NCI-H2196 treated with DMSO at 0.1 percent for 48 hours (cell line): ENCODE data around the gene MACROD2.
"Not testable (repeated sequence)": the region's sequence is repeated elsewhere in the genome, so short reads cannot be mapped to it uniquely, and the experiment has no call there.

Experiments
- DNase-seq: peaks from one replicate; lab custom pipeline; 2025; ENCODE audit not compliant: unreplicated experiment; lab: John Stamatoyannopoulos, UW

Gene MACROD2

DNA sequence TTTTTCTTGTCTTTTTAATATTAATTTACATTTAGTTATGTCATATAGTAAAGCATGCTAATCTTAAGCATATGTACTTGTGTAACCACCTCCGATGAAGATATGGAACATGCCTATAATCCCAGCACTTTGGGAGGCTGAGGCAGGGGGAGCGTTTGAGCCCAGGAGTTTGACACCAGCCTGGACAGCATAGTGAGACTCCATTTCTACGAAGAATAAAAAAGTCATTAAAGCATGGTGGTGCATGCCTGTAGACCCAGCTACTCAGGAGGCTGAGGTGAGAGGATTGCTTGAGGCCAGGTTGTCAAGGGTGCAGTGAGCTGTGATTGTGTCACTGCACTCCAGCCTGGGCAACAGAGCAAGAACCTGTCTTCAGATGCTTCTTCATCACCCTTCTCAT lies 970.9 kb downstream of the MACROD2 start:
- no peak for DNase-seq

DNA sequence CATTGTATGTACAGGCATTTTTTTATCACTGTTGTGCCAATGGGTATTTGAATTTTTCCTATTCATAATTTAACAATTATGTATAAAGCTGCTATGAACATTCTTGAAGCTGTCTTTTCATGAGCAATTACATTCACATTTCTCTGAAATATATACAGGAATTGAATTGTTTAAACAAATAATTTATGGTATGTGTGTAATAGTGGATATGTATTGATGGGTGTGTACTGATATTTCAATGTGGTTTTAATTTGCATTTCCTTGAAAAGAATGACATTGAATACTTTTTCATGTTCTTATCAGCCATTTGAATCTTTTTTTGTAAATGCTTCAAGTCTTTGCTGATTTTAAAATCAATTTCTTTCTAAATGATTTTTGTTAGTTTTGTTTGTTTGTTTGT lies 971.5 kb downstream of the MACROD2 start:
- DNase-seq: no peak

DNA sequence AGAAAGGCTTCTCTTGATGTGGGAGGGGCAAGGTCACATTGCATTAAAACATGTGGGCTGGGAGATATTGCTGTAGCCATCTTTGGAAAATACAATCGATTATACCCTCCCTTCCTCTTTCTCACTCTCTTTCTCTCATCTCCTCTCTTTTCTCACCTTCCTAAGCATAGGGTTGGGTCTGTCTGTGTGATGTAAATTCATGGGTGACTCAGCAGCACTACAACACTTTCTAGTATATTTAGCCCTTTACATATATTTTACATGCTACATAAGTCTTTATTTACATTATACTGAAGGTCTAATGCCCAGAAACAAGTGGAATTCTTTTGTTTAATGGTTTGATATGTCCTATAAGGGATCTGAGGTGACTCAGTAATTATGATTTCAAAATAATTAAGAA lies 976.9 kb downstream of the MACROD2 start:
- DNase-seq: no peak

DNA sequence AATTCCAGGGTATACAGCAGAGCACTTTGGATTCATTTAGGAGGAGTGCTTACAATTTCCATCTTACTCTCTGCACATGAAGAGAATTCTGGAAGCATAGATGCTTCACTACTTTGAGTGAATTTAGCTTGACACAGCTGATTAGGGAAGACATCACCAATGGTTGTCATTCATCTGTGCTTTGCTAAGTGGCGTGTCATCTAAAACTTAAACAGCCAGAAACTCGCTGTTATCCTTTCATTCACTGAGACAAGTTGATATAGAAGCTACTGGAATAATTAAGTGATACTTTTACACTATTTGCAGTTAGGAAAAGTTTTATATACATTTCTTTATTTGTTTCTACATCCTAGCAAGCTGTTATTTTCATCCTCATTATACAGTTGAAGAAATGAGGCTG lies 977.4 kb downstream of the MACROD2 start:
- no peak for DNase-seq

DNA sequence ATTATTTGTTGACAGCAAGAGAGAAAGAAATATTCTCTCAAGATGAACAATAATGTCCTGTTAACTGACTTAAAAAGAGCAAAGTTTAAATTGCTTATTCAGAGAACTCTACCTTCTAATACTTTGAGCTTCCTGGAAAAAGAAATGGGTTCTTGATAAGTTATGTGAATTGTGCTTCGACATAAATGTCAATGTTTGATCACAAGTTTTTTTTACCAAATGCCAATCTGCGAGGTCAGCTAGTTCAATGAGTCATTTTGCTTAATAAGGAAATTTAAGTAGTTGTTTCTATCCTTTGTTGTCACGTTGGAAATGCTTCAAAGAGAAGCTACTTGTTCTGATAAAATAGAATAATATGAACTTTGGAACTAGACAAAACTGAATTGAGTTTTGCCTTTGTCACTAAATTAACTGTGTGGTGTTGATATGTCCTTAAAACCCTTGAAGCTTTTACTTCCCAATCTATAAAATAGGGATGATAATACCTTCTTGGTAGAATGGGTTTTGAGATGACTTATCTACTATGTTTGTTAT lies 984.2 kb downstream of the MACROD2 start:
- no peak for DNase-seq

DNA sequence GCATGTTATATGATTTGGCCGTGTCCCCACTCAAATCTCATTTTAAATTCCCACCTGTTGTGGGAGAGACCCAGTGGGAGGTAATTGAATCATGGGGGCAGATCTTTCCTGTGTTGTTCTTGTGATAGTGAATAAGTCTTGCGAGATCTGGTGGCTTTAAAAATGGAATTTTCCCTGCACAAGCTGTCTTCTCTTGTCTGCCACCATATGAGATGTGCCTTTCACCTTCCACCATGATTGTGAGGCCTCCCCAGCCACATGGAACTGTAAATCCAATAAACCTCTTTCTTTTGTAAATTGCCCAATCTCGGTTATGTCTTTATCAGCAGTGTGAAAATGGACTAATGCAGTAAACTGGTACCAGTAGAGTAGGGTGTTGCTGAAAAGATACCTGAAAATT lies 986.2 kb downstream of the MACROD2 start:
- not testable (repeated sequence) for DNase-seq

DNA sequence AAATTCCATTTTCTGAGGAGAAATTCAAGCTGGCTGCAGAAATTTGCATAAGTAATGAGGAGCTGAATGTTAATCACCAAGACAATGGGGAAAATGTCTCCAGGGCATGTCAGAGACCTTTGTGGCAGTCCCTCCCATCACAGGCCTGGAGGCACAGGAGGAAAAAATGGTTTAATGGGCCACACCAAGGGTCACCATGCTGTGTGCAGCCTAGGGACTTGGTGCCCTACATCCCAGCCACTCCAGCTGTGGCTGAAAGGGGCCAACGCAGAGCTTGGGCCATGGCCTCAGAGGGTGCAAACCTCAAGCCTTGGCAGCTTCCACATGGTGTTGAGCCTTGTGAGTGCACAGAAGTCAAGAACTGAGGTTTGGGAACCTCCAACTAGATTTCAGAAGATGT lies 987.0 kb downstream of the MACROD2 start:
- DNase-seq: not testable (repeated sequence)

DNA sequence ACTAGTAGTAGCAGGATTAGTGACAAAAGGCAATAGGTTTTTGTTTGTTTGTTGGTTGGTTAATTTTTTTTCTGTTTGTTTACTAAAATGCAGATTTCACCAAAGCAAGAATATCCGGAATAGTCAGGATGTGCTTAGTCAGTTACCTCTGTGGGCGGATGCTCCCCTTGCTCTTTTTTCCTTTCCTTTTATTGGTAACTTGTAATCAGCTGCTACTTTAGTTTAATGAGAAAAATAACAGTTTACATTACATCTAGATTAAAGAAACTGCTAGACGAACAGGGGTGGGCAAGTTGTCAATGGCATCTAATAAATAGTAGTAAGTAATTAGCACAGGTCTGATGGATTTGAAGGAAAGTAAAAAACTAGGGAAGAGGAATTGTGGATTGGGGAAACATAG lies 989.0 kb downstream of the MACROD2 start:
- no peak for DNase-seq

DNA sequence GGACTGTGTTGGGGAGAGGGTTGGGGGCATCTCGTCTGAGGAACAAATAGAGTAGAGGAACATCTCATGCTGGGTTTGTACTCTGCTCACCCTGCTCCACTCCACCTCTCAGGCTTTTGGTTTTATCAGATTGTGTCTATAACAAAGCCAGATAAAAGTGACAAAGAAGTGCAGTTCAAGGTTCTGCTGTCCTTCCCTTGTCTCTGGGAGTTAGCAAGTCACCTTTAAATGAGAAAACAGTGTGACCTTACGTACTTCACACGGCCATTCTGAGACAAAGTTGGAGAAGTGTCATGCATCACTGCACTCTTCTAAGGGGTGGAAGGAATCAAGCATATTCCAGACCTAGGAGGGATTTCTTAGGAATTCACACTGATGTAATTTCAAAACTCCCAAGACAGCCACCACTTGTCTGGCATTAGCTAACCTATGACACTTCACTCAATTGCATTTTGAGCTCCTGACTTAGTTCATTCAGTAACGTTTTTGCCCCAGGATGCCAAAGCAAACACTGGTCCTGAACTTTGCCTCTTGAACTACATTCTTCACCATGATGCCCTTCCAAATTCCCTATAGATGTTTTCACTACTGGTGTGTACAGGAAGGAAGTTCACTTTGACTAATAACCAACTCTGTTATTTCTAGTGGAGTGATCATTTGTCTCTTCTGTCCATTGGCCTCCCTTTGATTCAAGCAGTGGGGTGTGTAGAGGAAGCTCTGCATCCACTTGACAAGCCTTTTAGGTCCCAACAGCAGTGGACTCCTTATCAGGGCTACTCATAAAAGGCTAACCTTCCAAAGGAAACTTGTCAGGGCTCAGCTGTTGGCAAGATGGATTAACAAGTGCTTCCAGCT lies 989.7 kb downstream of the MACROD2 start:
- peak; percentile 8 for DNase-seq

DNA sequence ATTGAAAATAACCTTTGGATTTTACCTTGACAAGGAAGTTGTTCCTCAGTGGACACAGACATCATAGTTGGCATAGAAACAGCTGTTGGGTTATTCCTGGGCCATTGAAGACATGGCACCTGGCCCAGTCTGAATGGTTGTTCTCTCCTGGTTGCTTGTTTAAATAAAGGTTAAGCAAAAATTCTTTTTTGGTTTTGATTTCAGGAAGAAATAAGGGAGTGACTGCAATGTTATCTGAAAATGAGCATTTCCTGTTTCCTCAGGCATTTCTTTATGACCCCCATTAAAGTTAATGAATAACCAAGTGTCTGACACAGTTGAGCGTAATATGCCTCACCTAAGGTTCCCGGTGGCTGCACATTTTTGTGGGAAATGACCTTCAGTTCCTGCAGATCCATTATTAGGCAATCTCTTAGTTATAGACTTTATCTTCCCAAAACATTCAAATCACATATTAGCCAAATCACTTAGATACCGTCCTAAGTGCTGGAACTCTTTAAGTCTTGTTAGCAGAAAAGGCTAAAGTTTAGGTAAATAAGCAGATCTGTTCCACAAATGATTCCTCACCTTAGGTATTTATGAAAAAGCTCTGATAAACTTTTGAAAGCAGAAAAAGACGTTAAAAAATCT lies 990.8 kb downstream of the MACROD2 start:
- DNase-seq: peak; percentile 72

DNA sequence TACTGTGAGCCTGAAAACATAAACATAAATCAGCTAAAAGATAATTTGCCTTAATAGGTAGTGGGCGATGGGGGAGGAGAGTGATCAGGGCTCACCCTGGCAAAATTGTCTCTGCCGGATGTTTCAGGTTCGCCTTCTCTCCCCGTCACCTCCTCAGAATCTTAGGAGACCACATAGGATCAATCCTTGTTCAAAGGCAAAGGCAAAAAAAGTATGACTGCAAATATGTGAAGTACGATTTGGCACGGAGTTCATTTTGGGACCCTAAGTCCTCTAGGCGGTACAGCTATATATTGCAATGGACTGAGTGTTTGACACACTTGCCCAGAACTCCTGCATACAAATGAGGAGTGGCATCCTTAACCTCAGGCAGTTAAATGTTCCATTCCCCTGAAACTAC lies 991.3 kb downstream of the MACROD2 start:
- DNase-seq: no peak

DNA sequence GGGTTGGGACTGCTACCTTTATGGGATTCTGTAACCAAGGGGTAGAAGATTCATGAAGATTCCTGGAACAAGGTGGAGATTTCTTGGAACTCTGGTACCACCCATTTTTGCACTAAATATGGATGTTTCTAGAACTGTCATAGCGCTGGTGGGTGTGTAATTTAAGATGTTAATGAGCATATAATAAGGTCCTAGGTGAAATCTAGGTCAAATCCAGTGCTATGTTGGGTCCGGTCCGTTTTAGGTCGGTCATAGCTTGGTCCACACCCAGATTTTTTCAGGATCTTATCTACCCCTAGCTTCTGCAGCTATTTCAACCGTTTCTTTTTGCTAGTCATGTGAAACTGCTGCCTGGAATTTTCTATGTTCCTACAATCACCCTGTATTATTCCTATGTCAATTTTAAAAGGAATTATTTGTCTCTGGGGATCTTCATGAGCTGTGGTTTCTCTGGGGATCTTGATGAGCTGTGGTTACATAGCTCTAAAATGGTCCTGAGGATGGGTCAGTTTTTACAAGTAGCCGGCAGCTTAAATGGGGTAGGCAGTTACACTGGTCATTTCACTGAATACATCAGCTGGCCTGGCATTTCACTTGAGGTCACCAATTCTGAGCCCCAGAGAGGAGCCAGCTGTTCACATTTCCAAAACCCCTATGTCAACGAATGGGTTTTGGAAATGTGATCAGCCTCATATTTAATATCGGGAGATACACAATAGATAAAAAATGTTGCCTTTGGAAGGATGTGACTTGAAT lies 994.4 kb downstream of the MACROD2 start:
- DNase-seq: no peak

DNA sequence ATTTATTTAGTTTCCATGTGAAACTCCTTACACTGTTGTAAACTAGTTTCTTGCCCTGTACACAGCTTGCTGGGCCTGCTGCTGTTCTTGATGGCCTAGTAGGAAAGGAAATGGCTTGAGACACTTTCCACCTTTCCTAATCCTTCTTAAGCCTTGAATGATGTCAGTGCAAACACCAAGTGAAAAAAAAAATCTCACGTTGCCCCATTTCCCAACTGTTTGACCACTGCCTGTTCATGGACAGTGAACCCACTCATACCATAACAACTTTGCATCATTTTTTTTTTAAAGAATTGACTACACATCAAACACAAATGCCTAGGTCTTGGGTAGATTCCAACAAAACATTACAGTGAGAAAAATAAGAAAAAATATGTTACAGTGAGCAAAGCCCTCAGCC lies 995.7 kb downstream of the MACROD2 start:
- no peak for DNase-seq

DNA sequence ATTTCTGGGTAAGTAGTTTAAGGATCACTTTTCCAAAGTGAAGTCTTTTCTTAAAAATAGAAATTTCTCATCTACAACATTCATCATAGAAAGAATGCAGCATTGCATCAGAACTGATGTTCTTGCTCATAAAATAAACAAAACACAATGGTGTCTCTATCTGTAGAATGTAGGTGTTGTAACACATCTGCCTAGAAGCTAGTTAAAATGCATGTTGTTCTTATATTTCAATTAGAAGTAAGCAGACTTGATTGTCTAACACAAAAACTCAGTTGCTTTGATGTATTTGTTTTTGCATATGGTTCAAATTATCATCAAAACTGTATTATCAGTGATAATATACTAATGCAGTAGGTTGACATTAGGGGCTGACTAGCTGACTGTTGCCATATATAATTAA lies 996.8 kb downstream of the MACROD2 start:
- no peak for DNase-seq

DNA sequence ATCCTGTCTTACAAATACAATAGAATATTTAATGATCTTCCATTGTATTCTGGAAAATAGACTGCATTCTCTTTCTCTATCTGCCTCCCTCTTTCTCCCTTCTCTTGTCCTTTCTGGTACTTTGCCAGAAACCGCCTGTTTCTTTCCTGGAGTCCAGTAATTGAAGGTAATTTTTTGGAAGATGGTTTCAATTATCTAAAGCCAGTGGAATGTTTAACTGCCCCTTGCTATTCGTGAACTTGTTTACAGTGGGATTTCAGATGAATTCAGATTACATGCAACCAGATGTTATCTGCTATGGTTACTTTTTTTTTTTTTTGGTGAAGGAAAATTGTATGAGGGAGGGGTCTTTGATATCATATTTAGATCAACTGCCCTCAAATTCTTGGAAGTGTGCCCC lies 997.6 kb downstream of the MACROD2 start:
- no peak for DNase-seq

DNA sequence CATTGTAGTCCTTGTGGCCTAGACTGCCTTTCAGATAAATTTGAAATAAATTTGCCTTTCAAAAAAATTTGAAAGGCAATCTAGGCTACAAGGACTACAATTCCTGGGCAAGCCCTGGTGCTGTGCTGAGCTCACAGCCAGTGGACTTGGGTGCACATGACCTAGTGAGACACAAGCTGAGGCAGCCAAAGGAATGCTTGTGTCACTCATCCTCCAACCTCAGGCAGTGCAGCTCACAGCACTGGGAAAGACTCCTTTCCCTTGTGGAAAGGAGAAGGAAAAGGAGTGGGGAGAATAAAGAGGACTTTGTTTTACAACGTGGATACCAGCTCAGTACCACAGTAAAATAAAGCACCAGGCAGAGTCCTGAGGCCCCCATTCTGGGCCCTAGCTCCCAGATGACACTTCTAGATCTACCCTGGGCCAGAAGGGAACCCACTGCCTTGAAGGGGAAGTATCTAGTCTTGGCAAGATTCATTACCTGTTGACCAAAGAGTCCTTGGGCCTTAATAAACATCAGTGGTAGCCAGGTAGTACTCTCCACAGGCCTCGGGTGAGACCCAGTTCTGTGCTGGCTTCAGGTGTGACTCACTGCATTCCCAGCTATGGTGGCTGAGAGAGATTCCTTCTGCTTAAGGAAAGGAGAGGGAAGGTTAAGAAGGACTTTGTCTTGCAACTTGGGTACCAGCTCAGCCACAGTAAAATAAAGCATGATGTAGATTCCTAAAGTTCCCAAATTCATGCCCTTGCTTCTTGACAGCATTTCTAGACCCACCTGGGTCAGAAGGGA lies 1001.8 kb downstream of the MACROD2 start:
- no peak for DNase-seq

DNA sequence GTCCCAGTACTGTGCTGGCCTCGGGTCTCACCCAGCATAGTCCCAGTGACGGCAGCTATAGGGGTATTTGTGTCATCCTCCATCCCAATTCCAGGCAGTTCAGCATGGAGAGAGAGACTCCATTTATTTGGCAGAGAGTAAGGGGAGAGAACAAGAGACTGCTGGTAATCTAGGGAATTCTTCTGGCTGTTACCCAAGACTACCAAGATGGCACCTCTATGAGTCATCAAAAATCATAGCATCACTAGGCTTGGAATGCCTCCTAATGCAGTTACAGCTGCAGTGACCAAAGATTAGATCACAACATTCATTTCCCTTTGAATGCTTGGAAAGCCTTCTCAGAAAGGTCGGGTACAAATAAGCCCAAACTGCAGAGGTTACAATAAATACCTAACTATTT lies 1002.5 kb downstream of the MACROD2 start:
- DNase-seq: no peak

DNA sequence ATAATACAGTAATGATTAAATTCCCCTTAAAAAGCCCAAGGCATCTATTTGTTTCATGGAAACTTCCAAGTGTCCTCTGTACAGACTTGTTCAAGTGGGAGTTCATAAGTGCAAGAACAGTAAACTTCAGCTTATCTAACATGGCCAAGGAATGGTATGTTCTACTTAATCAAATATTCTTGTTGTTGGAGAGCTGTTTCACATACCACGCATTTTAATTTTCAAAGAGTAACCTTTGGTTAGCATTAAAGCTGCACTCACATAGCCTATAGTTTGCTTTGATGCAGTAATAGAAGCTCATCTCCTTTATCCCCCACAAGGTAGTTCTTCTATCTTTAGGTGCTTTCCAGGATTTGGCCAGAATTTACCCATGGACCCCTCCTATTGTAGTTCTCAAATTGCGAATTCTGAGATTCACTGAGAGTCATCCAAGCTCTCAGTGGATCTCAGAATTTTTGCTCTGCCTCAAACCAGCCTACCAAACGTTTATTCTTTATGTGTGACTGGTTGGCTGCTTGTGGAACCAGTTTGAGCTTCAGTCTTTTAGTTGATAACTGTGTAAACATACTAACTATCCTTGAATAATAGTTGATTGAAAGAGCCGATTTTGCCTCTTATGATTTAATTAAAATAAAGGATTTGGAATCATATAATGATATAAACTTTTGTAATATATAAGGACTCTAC lies 1010.1 kb downstream of the MACROD2 start:
- DNase-seq: no peak

DNA sequence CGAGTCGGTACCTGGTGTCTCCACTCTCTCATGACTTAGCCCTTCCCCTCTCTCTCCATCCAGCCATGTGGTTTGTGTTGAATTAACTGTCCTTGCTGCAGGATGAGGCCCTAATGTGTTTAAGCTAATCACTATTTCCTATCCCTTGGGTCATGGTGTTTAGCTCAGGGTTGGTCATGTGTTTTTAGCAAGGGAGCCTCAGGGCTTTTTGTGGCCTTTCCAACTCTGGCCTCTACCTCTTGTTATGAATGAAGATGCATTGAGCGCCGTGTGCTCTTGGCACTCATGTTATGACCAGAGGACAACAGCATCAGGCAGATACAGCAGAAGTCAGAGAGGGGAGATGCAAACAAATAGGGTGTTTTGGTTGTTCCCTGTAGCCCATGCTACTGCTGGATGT lies 1016.3 kb downstream of the MACROD2 start:
- DNase-seq: no peak

DNA sequence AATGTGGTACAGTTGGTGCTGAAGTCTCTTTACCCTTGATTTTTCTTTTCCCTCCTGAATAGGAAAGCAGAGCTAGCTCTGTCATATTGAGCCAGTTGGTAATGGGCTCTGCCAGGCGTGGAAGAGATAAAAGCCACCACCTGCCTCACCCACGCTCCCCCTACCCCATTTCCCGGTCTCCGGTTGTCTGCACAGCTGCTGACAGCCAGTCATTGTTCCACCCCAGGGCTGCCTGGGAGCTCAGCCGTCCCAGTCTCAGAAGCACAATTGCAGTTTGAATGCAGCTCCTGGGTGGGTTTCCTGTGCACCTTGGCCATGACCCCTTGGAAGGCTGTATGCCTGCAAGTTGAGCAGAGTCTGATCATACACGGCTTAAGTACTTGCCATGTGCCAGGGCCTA lies 1017.2 kb downstream of the MACROD2 start:
- DNase-seq: no peak
